Hepatocyte (in vitro differentiated cells): ENCODE data around the gene LTF.

Source experiments
- CTCF ChIP-seq: fragments of 200-600 bp; sonication (generic); IDR thresholded peaks from 2 replicates; pipeline ENCODE4 v1.5.1; 2016; ENCODE audit warnings: antibody characterized with exemption, mild to moderate bottlenecking; ENCODE audit not compliant: poor library complexity
- EZH2 ChIP-seq: fragments of 200-600 bp; sonication (generic); IDR thresholded peaks from 2 replicates; pipeline ENCODE4 v1.6.1; 2016; ENCODE audit warnings: antibody characterized with exemption, mild to moderate bottlenecking, borderline replicate concordance
- EZH2phosphoT487 ChIP-seq: fragments of 200-600 bp; sonication (generic); IDR thresholded peaks from one replicate; pipeline ENCODE4 v1.6.1; 2018; ENCODE audit warnings: antibody characterized with exemption, mild to moderate bottlenecking, low read depth, moderate library complexity; ENCODE audit not compliant: unreplicated experiment, severe bottlenecking

GRCh38 chr3:46500656-46501635 is 36.2 kb upstream of the LTF start:
- TF ChIP-seq CTCF (no peak), EZH2 (no peak), EZH2phosphoT487 (no peak)
